Neural cell (in vitro differentiated cells): ENCODE measurements around the gene GALNT2. TPM values are rescaled to one million over a fixed set of nuclear protein-coding genes. Genes with fewer than 3 reads are reported as not detected.
A peak's percentile ranks its signal among the peaks of the same experiment; 100 is the strongest.

ENCODE experiments used
- H2AFZ ChIP-seq: fragments of 200-600, 300-800 bp; sonication (generic), shearing (Covaris generic); 2 replicates; pipeline ENCODE4 v1.6.0; 2014; ENCODE audit warnings: low read depth, mild to moderate bottlenecking, antibody characterized with exemption, low read length, moderate library complexity
- H3F3A ChIP-seq: fragments of 200-600 bp; shearing (Covaris generic); 2 replicates; pipeline ENCODE4 v1.6.1; 2016; ENCODE audit warnings: mild to moderate bottlenecking, moderate library complexity, mixed read lengths, antibody characterized with exemption, low read length; ENCODE audit not compliant: insufficient read depth, poor library complexity, severe bottlenecking
- H3K27ac ChIP-seq: fragments of 200-600, 300-800 bp; sonication (generic), shearing (Covaris generic); 2 replicates; pipeline ENCODE4 v1.5.1; 2014; ENCODE audit warnings: mild to moderate bottlenecking, low read length, moderate library complexity
- H3K27me3 ChIP-seq: fragments of 300-800, 200-600 bp; sonication (generic), shearing (Covaris generic); 2 replicates; pipeline ENCODE4 v1.6.0; 2014; ENCODE audit warnings: mild to moderate bottlenecking, low read depth, low read length, moderate library complexity; ENCODE audit not compliant: insufficient read depth
- H3K36me3 ChIP-seq: fragments of 300-800, 200-600 bp; sonication (generic), shearing (Covaris generic); 2 replicates; pipeline ENCODE4 v1.5.1; 2014; ENCODE audit warnings: mild to moderate bottlenecking, antibody characterized with exemption, low read length, moderate library complexity; ENCODE audit not compliant: insufficient read depth
- H3K4me2 ChIP-seq: fragments of 300-800, 200-600 bp; sonication (generic), shearing (Covaris generic); 2 replicates; pipeline ENCODE4 v1.6.0; 2014; ENCODE audit warnings: mild to moderate bottlenecking, low read length
- H3K4me3 ChIP-seq: fragments of 300-800, 200-600 bp; sonication (generic), shearing (Covaris generic); 2 replicates; pipeline ENCODE4 v1.5.1; 2014; ENCODE audit warnings: mild to moderate bottlenecking, low read length, moderate library complexity
- H3K79me2 ChIP-seq: fragments of 200-600 bp; shearing (Covaris generic); replicated peaks from 2 replicates; pipeline ENCODE4 v1.6.0; 2014; ENCODE audit warnings: mild to moderate bottlenecking, low read length, moderate library complexity; ENCODE audit not compliant: insufficient read depth
- H3K9ac ChIP-seq: fragments of 300-800, 200-600 bp; sonication (generic), shearing (Covaris generic); 2 replicates; pipeline ENCODE4 v1.6.1; 2016; ENCODE audit warnings: mild to moderate bottlenecking, low read length, mixed read lengths
- H3K9me2 ChIP-seq: fragments of 200-600 bp; shearing (Covaris generic); 2 replicates; pipeline ENCODE4 v1.6.1; 2016; ENCODE audit warnings: mild to moderate bottlenecking, low read length, mixed read lengths; ENCODE audit not compliant: insufficient read depth
- H3K9me3 ChIP-seq: fragments of 200-600, 300-800 bp; sonication (generic), shearing (Covaris generic); 2 replicates; pipeline ENCODE4 v1.6.1; 2016; ENCODE audit warnings: mild to moderate bottlenecking, mixed run types, low read length, moderate library complexity, mixed read lengths
- H4K20me1 ChIP-seq: fragments of 200-600 bp; shearing (Covaris generic); 2 replicates; pipeline ENCODE4 v1.6.1; 2016; ENCODE audit warnings: mild to moderate bottlenecking, mixed run types; ENCODE audit not compliant: insufficient read depth
- EP300 ChIP-seq: fragments of 450-650 bp; conservative IDR thresholded peaks from 2 replicates; pipeline ENCODE4 v1.6.1; 2014; ENCODE audit warnings: antibody characterized with exemption, mild to moderate bottlenecking, moderate library complexity; ENCODE audit not compliant: poor library complexity, severe bottlenecking
- EZH2 ChIP-seq: fragments of 200-600, 300-800 bp; shearing (Covaris generic), sonication (generic); IDR thresholded peaks from 2 replicates; pipeline ENCODE4 v1.6.1; 2014; ENCODE audit warnings: antibody characterized with exemption, low read length, borderline replicate concordance, mild to moderate bottlenecking; ENCODE audit not compliant: insufficient read depth, poor library complexity, severe bottlenecking
- MXI1 ChIP-seq: fragments of 450-650 bp; conservative IDR thresholded peaks from 2 replicates; pipeline ENCODE4 v1.6.1; 2014; ENCODE audit warnings: antibody characterized with exemption, mild to moderate bottlenecking; ENCODE audit not compliant: poor library complexity, severe bottlenecking
- POLR2AphosphoS5 ChIP-seq: IDR thresholded peaks from 2 replicates; pipeline ENCODE4 v1.6.1; 2012
- RAD21 ChIP-seq: fragments of 450-650 bp; conservative IDR thresholded peaks from 2 replicates; pipeline ENCODE4 v1.6.1; 2014; ENCODE audit warnings: antibody characterized with exemption, mild to moderate bottlenecking, moderate library complexity
- REST ChIP-seq: IDR thresholded peaks from 2 replicates; pipeline ENCODE4 v1.6.1; 2012; ENCODE audit warnings: borderline replicate concordance
- SMC3 ChIP-seq: fragments of 450-650 bp; conservative IDR thresholded peaks from 2 replicates; pipeline ENCODE4 v1.6.1; 2014; ENCODE audit warnings: antibody characterized with exemption, mild to moderate bottlenecking, moderate library complexity; ENCODE audit not compliant: poor library complexity
- TAF1 ChIP-seq: IDR thresholded peaks from 2 replicates; pipeline ENCODE4 v1.6.1; 2012; ENCODE audit warnings: low read depth
- polyA plus RNA-seq: library from polyadenylated mRNA; depleted of rRNA; stranded (reverse); fragments of >200 nt; gene quantifications from 2 replicates; pipeline ENCODE4 v1.2.3, GENCODE V29; 2014
- TF ChIP-seq, protein P1 (sequence below): fragments of 450-650 bp; IDR thresholded peaks from 2 replicates; pipeline ENCODE4 v1.5.1; 2014; ENCODE audit warnings: antibody characterized with exemption, mild to moderate bottlenecking, moderate library complexity; ENCODE audit not compliant: poor library complexity, severe bottlenecking

GALNT2 gene
- polyA plus RNA-seq, 1 donor from 2014 or later = 38.8 TPM

DNA sequence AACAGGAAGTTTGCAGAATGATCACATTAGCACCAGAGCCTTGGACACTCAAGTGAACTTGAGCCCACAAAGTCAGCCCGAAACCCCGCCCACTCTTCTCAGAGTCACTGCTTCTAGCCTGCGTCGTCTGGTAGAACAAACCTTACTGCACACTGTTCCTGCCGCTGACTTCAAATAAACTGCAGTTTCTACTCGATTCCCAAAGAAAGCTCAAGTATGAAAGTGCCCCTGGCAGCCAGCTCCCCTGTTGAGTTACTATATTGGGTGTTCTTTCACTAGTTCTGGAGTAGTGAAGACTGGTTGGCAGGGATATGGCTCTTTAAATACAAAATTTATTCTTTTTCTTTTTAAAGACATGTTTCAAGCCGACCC, 164.7 kb downstream of the GALNT2 start:
- no peak for TF ChIP-seq EZH2
- TF ChIP-seq SMC3 = no peak
- TF ChIP-seq RAD21 = no peak
- no peak for TF ChIP-seq POLR2AphosphoS5
- Histone ChIP-seq H3K9me3 (no peaks in the 10 kb centered on the region), H3K79me2 (no peaks in the 10 kb centered on the region), H3F3A (peaks cover 7% of the 10 kb centered on the region), H3K9ac (peak overlapping the region; percentile 39), H3K4me2 (peak overlapping the region; percentile 77), H4K20me1 (no peaks in the 10 kb centered on the region), H3K27ac (peak overlapping the region; percentile 82), H3K9me2 (no peaks in the 10 kb centered on the region), H3K4me3 (peak overlapping the region; percentile 52), H3K36me3 (no peaks in the 10 kb centered on the region), H3K27me3 (no peaks in the 10 kb centered on the region), H2AFZ (no peak overlapping the region)

DNA sequence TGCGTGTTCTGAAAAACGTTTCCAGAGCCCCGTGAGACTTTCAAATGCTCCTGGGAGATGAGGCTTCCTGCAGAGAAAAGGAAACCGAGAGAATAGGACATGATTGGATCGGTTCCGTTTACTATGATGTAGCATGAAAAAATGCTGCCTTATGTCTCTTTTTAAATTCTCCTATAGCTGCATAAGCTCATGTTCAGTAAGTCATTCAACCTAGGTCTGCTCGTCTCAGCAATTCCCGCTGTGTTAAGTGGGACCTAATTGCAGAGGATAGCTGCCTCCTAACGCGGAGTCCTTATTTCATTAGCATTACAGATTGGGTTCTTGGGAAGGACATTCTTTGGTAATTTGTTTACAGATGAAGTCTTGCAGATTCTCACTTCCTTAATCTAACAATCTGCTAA, 165.3 kb downstream of the GALNT2 start:
- Histone ChIP-seq H3K9ac (peak overlapping the region; percentile 39), H3K9me2 (no peaks in the 10 kb centered on the region), H3K27ac (peak overlapping the region; percentile 82), H3K4me2 (peak overlapping the region; percentile 77), H4K20me1 (no peaks in the 10 kb centered on the region), H3K4me3 (peak overlapping the region; percentile 52), H3F3A (peaks cover 7% of the 10 kb centered on the region), H3K27me3 (no peaks in the 10 kb centered on the region), H3K36me3 (no peaks in the 10 kb centered on the region), H3K9me3 (no peaks in the 10 kb centered on the region), H3K79me2 (no peaks in the 10 kb centered on the region), H2AFZ (no peak overlapping the region)
- TF ChIP-seq EP300 = peak; percentile 52
- TF ChIP-seq MXI1 = no peak
- no peak for TF ChIP-seq EZH2
- TF ChIP-seq SMC3 = no peak
- TF ChIP-seq RAD21 = peak; percentile 15
- peak; percentile 51 for TF ChIP-seq REST
- peak; percentile 59 for TF ChIP-seq POLR2AphosphoS5

DNA sequence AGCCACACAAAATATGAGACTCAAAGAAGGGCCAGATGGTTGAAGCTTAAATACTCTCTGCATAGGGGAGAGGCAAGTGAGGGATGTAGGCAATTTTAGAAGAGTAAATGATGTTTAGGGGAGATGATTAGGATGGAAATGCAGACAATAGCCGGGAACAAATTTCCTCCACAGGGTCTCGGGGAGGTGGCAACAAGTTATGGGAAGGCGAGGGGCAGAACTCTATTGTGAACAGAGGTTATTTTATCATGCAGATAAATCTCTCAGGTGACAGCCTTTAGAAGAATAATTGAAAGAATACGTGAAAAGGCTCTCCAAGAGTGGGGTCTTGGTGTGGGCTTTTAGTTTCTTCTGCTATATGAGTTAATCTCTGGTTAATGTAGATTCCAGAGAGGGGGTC, 166.7 kb downstream of the GALNT2 start:
- H3K36me3 ChIP-seq = no peaks in the 10 kb centered on the region
- H3K4me2 ChIP-seq = no peak overlapping the region
- no peaks in the 10 kb centered on the region for H4K20me1 ChIP-seq
- H3K27ac ChIP-seq = no peak overlapping the region
- no peaks in the 10 kb centered on the region for H3K9me3 ChIP-seq
- H3K9me2 ChIP-seq = no peaks in the 10 kb centered on the region
- no peaks in the 10 kb centered on the region for H3K79me2 ChIP-seq
- no peaks in the 10 kb centered on the region for H3K27me3 ChIP-seq
- TF ChIP-seq, protein P1, sequence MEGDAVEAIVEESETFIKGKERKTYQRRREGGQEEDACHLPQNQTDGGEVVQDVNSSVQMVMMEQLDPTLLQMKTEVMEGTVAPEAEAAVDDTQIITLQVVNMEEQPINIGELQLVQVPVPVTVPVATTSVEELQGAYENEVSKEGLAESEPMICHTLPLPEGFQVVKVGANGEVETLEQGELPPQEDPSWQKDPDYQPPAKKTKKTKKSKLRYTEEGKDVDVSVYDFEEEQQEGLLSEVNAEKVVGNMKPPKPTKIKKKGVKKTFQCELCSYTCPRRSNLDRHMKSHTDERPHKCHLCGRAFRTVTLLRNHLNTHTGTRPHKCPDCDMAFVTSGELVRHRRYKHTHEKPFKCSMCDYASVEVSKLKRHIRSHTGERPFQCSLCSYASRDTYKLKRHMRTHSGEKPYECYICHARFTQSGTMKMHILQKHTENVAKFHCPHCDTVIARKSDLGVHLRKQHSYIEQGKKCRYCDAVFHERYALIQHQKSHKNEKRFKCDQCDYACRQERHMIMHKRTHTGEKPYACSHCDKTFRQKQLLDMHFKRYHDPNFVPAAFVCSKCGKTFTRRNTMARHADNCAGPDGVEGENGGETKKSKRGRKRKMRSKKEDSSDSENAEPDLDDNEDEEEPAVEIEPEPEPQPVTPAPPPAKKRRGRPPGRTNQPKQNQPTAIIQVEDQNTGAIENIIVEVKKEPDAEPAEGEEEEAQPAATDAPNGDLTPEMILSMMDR = no peak
- no peak for TF ChIP-seq TAF1
- no peak for TF ChIP-seq RAD21
- no peak for TF ChIP-seq POLR2AphosphoS5
- TF ChIP-seq EP300 = no peak
- no peak for TF ChIP-seq REST
- no peak for TF ChIP-seq MXI1
- TF ChIP-seq EZH2 = no peak
- TF ChIP-seq SMC3 = no peak
- no peak overlapping the region for H3K4me3 ChIP-seq
- H3K9ac ChIP-seq = no peak overlapping the region
- H3F3A ChIP-seq = peaks cover 10% of the 10 kb centered on the region
- H2AFZ ChIP-seq = no peak overlapping the region
